Neural progenitor cell (in vitro differentiated cells): Measurements from ENCODE around the gene TADA2A. TPM values are rescaled to one million over a fixed set of nuclear protein-coding genes. Genes with fewer than 3 reads are reported as not detected.

Source experiments
- DNase-seq: peaks from one replicate; pipeline ENCODE4 v3.0.0-alpha.2; 2016; ENCODE audit warnings: low spot score
- H2AFZ ChIP-seq: fragments of 200-600 bp; sonication (generic); replicated peaks from 2 replicates; pipeline ENCODE4 v1.6.1; 2016; ENCODE audit warnings: antibody characterized with exemption
- H3F3A ChIP-seq: fragments of 200-600 bp; sonication (generic); 2 replicates; pipeline ENCODE4 v1.6.1; 2016; ENCODE audit warnings: antibody characterized with exemption, low read depth
- H3K27ac ChIP-seq: fragments of 200-600 bp; sonication (generic); 2 replicates; pipeline ENCODE4 v1.5.1; 2016; ENCODE audit warnings: mild to moderate bottlenecking
- H3K27me3 ChIP-seq: fragments of 200-600 bp; sonication (generic); 2 replicates; pipeline ENCODE4 v1.6.1; 2016; ENCODE audit warnings: mild to moderate bottlenecking, moderate library complexity
- H3K36me3 ChIP-seq: fragments of 200-600 bp; sonication (generic); 2 replicates; pipeline ENCODE4 v1.5.1; 2016
- H3K4me1 ChIP-seq: fragments of 200-600 bp; sonication (generic); 2 replicates; pipeline ENCODE4 v1.6.1; 2016; ENCODE audit warnings: mixed run types
- H3K4me2 ChIP-seq: fragments of 200-600 bp; sonication (generic); 2 replicates; pipeline ENCODE4 v1.6.1; 2016
- H3K4me3 ChIP-seq: fragments of 200-600 bp; sonication (generic); 2 replicates; pipeline ENCODE4 v1.5.1; 2016
- H3K79me2 ChIP-seq: fragments of 200-600 bp; sonication (generic); 2 replicates; pipeline ENCODE4 v1.6.1; 2016; ENCODE audit warnings: low read depth
- H3K9ac ChIP-seq: fragments of 200-600 bp; sonication (generic); 2 replicates; pipeline ENCODE4 v1.6.1; 2016
- H3K9me3 ChIP-seq: fragments of 200-600 bp; sonication (generic); 2 replicates; pipeline ENCODE4 v1.5.1; 2016; ENCODE audit warnings: low read depth
- H4K20me1 ChIP-seq: fragments of 200-600 bp; sonication (generic); 2 replicates; pipeline ENCODE4 v1.6.1; 2016; ENCODE audit warnings: low read depth
- H3K27ac Mint-ChIP-seq: 3 replicates; pipeline ENCODE4 v1.8.0; 2021; ENCODE audit warnings: mixed read lengths
- H3K27me3 Mint-ChIP-seq: 2 replicates; pipeline ENCODE4 v1.8.0; 2022; ENCODE audit warnings: low read depth, mild to moderate bottlenecking, inconsistent platforms, moderate library complexity, mixed read lengths; ENCODE audit not compliant: insufficient read depth
- H3K36me3 Mint-ChIP-seq: 3 replicates; pipeline ENCODE4 v1.8.0; 2021; ENCODE audit warnings: mixed read lengths
- H3K4me1 Mint-ChIP-seq: 3 replicates; pipeline ENCODE4 v1.8.0; 2021; ENCODE audit warnings: mixed read lengths
- H3K4me3 Mint-ChIP-seq: 3 replicates; pipeline ENCODE4 v1.8.0; 2021; ENCODE audit warnings: mild to moderate bottlenecking, moderate library complexity, mixed read lengths
- H3K9me3 Mint-ChIP-seq: 3 replicates; pipeline ENCODE4 v1.8.0; 2020; ENCODE audit warnings: mixed read lengths
- EZH2 ChIP-seq: fragments of 200-600 bp; sonication (generic); IDR thresholded peaks from 2 replicates; pipeline ENCODE4 v1.6.1; 2017; ENCODE audit warnings: antibody characterized with exemption, mild to moderate bottlenecking, moderate library complexity
- EZH2phosphoT487 ChIP-seq: fragments of 200-600 bp; sonication (generic); IDR thresholded peaks from 2 replicates; pipeline ENCODE4 v1.6.1; 2017; ENCODE audit warnings: antibody characterized with exemption
- total RNA-seq: library from RNA; depleted of rRNA; stranded (reverse); fragments of >200 nt; gene quantifications from 2 replicates; pipeline ENCODE4 v1.2.3, GENCODE V29; 2015; ENCODE audit warnings: low replicate concordance
- TF ChIP-seq, protein P1 (sequence below): fragments of 200-600 bp; sonication (generic); IDR thresholded peaks from 2 replicates; pipeline ENCODE4 v1.5.1; 2017; ENCODE audit warnings: antibody characterized with exemption, mild to moderate bottlenecking

The TADA2A gene
- total RNA-seq, 1 donor from 2014 or later, result 30.7 TPM

- no peak overlapping the region for H2AFZ ChIP-seq
- H3K4me2 ChIP-seq, result no peak overlapping the region
- H3K27me3 ChIP-seq, result no peaks in the 10 kb centered on the region
- peaks cover 32% of the 10 kb centered on the region for H3F3A ChIP-seq
- Mint-ChIP-seq H3K36me3 (peaks cover 4% of the 10 kb centered on the region), H3K27ac (peak overlapping the region; percentile 34), H3K4me3 (no peak overlapping the region), H3K27me3 (no peaks in the 10 kb centered on the region), H3K4me1 (peaks cover 34% of the 10 kb centered on the region), H3K9me3 (no peaks in the 10 kb centered on the region)
- H4K20me1 ChIP-seq, result peaks cover 12% of the 10 kb centered on the region
- peaks cover 18% of the 10 kb centered on the region for H3K79me2 ChIP-seq
- no peak overlapping the region for H3K4me3 ChIP-seq
- no peak overlapping the region for H3K9ac ChIP-seq
- no peaks in the 10 kb centered on the region for H3K36me3 ChIP-seq
- no peaks in the 10 kb centered on the region for H3K9me3 ChIP-seq
- H3K4me1 ChIP-seq, result peaks cover 26% of the 10 kb centered on the region
- H3K27ac ChIP-seq, result no peak overlapping the region
- TF ChIP-seq EZH2phosphoT487 (no peak), EZH2 (no peak)
- TF ChIP-seq, protein P1, sequence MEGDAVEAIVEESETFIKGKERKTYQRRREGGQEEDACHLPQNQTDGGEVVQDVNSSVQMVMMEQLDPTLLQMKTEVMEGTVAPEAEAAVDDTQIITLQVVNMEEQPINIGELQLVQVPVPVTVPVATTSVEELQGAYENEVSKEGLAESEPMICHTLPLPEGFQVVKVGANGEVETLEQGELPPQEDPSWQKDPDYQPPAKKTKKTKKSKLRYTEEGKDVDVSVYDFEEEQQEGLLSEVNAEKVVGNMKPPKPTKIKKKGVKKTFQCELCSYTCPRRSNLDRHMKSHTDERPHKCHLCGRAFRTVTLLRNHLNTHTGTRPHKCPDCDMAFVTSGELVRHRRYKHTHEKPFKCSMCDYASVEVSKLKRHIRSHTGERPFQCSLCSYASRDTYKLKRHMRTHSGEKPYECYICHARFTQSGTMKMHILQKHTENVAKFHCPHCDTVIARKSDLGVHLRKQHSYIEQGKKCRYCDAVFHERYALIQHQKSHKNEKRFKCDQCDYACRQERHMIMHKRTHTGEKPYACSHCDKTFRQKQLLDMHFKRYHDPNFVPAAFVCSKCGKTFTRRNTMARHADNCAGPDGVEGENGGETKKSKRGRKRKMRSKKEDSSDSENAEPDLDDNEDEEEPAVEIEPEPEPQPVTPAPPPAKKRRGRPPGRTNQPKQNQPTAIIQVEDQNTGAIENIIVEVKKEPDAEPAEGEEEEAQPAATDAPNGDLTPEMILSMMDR, result no peak
- no peak for DNase-seq
These were observed 45.1 kb upstream of the TADA2A start for GRCh38 chr17:37361543-37361942.

- peaks cover 2% of the 10 kb centered on the region for H3F3A ChIP-seq
- H3K36me3 Mint-ChIP-seq, result peaks cover 4% of the 10 kb centered on the region
- H3K27me3 Mint-ChIP-seq, result peaks cover 2% of the 10 kb centered on the region
- H3K9me3 ChIP-seq, result no peaks in the 10 kb centered on the region
- no peak overlapping the region for H3K27ac ChIP-seq
- TF ChIP-seq EZH2 (no peak), EZH2phosphoT487 (no peak)
- TF ChIP-seq, protein P1, result no peak
- H2AFZ ChIP-seq, result no peak overlapping the region
- H3K4me3 Mint-ChIP-seq, result no peak overlapping the region
- no peaks in the 10 kb centered on the region for H4K20me1 ChIP-seq
- no peak overlapping the region for H3K4me2 ChIP-seq
- no peaks in the 10 kb centered on the region for H3K27me3 ChIP-seq
- no peaks in the 10 kb centered on the region for H3K9me3 Mint-ChIP-seq
- DNase-seq, result no peak
- H3K27ac Mint-ChIP-seq, result no peak overlapping the region
- H3K4me3 ChIP-seq, result no peak overlapping the region
- no peak overlapping the region for H3K9ac ChIP-seq
- no peaks in the 10 kb centered on the region for H3K79me2 ChIP-seq
- H3K4me1 ChIP-seq, result peaks cover 2% of the 10 kb centered on the region
- H3K4me1 Mint-ChIP-seq, result peaks cover 5% of the 10 kb centered on the region
- no peaks in the 10 kb centered on the region for H3K36me3 ChIP-seq
These were observed 41.1 kb upstream of the TADA2A start for GRCh38 chr17:37365589-37365988.

GRCh38 chr17:37368577-37368976 is 38.1 kb upstream of the TADA2A start:
- H3K27me3 Mint-ChIP-seq, result peaks cover 2% of the 10 kb centered on the region
- H3F3A ChIP-seq, result no peaks in the 10 kb centered on the region
- H2AFZ ChIP-seq, result no peak overlapping the region
- H3K4me1 Mint-ChIP-seq, result peaks cover 3% of the 10 kb centered on the region
- H3K36me3 Mint-ChIP-seq, result peaks cover 2% of the 10 kb centered on the region
- H3K9me3 ChIP-seq, result no peaks in the 10 kb centered on the region
- H3K36me3 ChIP-seq, result no peaks in the 10 kb centered on the region
- H3K4me3 ChIP-seq, result no peak overlapping the region
- DNase-seq, result no peak
- H3K27ac Mint-ChIP-seq, result no peak overlapping the region
- H3K9me3 Mint-ChIP-seq, result no peaks in the 10 kb centered on the region
- H4K20me1 ChIP-seq, result no peaks in the 10 kb centered on the region
- TF ChIP-seq EZH2, result no peak
- no peak for TF ChIP-seq EZH2phosphoT487
- TF ChIP-seq, protein P1, result no peak
- no peak overlapping the region for H3K4me3 Mint-ChIP-seq
- no peaks in the 10 kb centered on the region for H3K79me2 ChIP-seq
- no peak overlapping the region for H3K4me2 ChIP-seq
- no peaks in the 10 kb centered on the region for H3K27me3 ChIP-seq
- H3K9ac ChIP-seq, result no peak overlapping the region
- no peaks in the 10 kb centered on the region for H3K4me1 ChIP-seq
- H3K27ac ChIP-seq, result no peak overlapping the region
